ENCODE measurements around the gene ATAD1. TPM values are rescaled to one million over a fixed set of nuclear protein-coding genes. Genes with fewer than 3 reads are reported as not detected.

The ATAD1 gene
- total RNA-seq, 2 donors from 2014 or later: 25.1 to 32.2 TPM

DNA sequence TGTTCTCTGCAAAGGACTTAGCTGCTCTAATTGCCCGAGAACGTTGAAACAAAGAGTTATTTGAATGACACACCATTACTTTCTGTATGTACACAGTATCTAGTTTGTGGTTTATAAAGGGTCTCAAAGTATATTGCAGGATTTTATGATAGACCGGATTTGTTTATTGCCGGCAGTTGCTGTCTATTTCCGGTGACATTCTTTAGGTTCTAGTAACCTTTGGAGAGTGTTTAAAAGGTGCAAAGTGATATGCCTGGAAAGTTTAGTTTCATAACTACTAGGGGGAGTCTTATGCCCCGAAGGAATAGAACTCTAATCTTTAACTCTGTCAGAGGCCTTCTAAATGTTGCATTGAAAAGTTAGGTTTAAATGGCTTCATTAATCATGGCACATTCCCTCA lies 94.5 kb downstream of the ATAD1 start:
- no peak overlapping the region for H3K4me3 Mint-ChIP-seq
- DNase-seq: no peak
- ATAC-seq: no peak
- H3K9me3 ChIP-seq (ENCODE audit: control insufficient read depth, low read length, poor library complexity, severe bottlenecking): no peaks in the 10 kb centered on the region
- no peak overlapping the region for H3K27ac Mint-ChIP-seq
- peaks cover 46% of the 10 kb centered on the region for H3K27me3 Mint-ChIP-seq
- no peaks in the 10 kb centered on the region for H3K4me1 Mint-ChIP-seq
- H3K36me3 Mint-ChIP-seq (ENCODE audit: low read depth): no peaks in the 10 kb centered on the region

- Mint-ChIP-seq H3K36me3 (ENCODE audit: low read depth) (no peaks in the 10 kb centered on the region), H3K27me3 (peaks cover 49% of the 10 kb centered on the region), H3K4me1 (no peaks in the 10 kb centered on the region), H3K4me3 (no peak overlapping the region), H3K27ac (no peak overlapping the region)
- DNase-seq (no peak), ATAC-seq (no peak)
- H3K9me3 ChIP-seq (ENCODE audit: control insufficient read depth, low read length, poor library complexity, severe bottlenecking): no peaks in the 10 kb centered on the region
Measured at GRCh38 chr10:87722716-87723115, 95.3 kb downstream of the ATAD1 start.

DNA sequence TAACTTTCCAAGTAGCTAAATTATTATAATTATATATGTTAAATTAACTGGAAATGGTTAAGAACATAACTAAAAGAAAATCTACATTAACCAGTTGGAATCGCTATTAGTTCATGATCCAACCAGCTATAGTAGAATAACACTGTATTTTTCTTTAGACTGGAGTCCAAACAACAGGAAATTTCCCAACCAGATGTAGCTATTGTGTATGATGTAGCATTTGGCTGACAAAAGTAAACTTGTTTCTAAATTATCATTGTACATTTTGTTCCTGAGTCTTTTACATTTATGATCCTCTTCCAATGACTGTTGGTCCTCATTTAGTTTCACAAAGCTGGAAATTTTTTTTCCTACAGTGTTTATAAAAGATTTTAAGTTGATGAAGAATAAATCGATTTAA lies 96.2 kb downstream of the ATAD1 start:
- DNase-seq: no peak
- H3K9me3 ChIP-seq (ENCODE audit: control insufficient read depth, low read length, poor library complexity, severe bottlenecking): no peaks in the 10 kb centered on the region
- Mint-ChIP-seq H3K36me3 (ENCODE audit: low read depth) (no peaks in the 10 kb centered on the region), H3K27ac (no peak overlapping the region), H3K4me1 (no peaks in the 10 kb centered on the region), H3K4me3 (no peak overlapping the region), H3K27me3 (peaks cover 40% of the 10 kb centered on the region)
- ATAC-seq: no peak

DNA sequence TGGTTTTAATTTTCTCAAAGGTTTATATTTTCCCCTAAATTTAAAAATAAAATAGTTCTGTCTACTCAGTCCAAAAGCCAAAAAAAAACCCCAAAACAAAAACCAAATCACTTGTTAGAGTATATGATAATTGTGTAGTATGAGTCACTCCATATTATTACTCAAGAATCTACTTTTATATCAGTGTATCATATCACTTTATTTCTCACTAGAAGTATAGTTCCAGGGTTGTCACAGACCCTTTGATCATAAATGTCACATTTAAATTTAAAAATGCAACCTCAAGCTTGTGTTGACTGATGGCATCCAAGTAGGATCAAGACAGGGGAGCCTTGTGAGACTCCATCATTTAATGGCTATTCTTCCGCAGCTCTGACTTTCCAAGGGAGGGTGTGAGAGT lies 97.4 kb downstream of the ATAD1 start:
- Mint-ChIP-seq H3K27me3 (peaks cover 39% of the 10 kb centered on the region), H3K4me3 (no peak overlapping the region), H3K27ac (no peak overlapping the region), H3K36me3 (ENCODE audit: low read depth) (no peaks in the 10 kb centered on the region), H3K4me1 (peaks cover 3% of the 10 kb centered on the region)
- ATAC-seq (no peak), DNase-seq (no peak)
- no peaks in the 10 kb centered on the region for H3K9me3 ChIP-seq (ENCODE audit: control insufficient read depth, low read length, poor library complexity, severe bottlenecking)

DNA sequence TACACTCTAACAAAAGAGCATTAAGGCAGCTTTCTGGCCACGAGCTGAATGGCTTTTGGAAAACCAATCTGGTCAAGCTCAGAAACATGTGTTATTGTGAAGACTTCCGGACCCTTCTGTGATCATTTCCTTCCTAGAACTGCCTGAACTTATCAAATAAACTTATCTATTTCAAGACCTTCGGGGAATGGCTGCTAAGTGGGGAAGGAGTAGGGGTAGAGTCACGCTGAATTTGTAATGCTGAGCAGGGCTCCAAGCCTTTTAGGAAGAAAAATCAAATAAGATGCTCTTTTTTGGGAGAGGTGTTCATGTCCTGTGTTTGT lies 101.7 kb downstream of the ATAD1 start:
- no peak for DNase-seq
- no peaks in the 10 kb centered on the region for H3K36me3 Mint-ChIP-seq (ENCODE audit: low read depth)
- H3K27ac Mint-ChIP-seq: no peak overlapping the region
- H3K27me3 Mint-ChIP-seq: peaks cover 40% of the 10 kb centered on the region
- peaks cover 3% of the 10 kb centered on the region for H3K4me1 Mint-ChIP-seq
- H3K9me3 ChIP-seq (ENCODE audit: control insufficient read depth, low read length, poor library complexity, severe bottlenecking): no peaks in the 10 kb centered on the region
- no peak for ATAC-seq
- no peak overlapping the region for H3K4me3 Mint-ChIP-seq

- H3K4me3 Mint-ChIP-seq: no peak overlapping the region
- H3K27me3 Mint-ChIP-seq: peaks cover 38% of the 10 kb centered on the region
- ATAC-seq (no peak), DNase-seq (no peak)
- no peaks in the 10 kb centered on the region for H3K36me3 Mint-ChIP-seq (ENCODE audit: low read depth)
- no peak overlapping the region for H3K27ac Mint-ChIP-seq
- no peaks in the 10 kb centered on the region for H3K9me3 ChIP-seq (ENCODE audit: control insufficient read depth, low read length, poor library complexity, severe bottlenecking)
- H3K4me1 Mint-ChIP-seq: peaks cover 3% of the 10 kb centered on the region
Measured at GRCh38 chr10:87715552-87716347, 102.3 kb downstream of the ATAD1 start.

GRCh38 chr10:87713707-87714106 lies 104.3 kb downstream of the ATAD1 start:
- Mint-ChIP-seq H3K4me1 (peaks cover 3% of the 10 kb centered on the region), H3K4me3 (no peak overlapping the region), H3K27ac (no peak overlapping the region), H3K36me3 (ENCODE audit: low read depth) (no peaks in the 10 kb centered on the region), H3K27me3 (peaks cover 41% of the 10 kb centered on the region)
- no peaks in the 10 kb centered on the region for H3K9me3 ChIP-seq (ENCODE audit: control insufficient read depth, low read length, poor library complexity, severe bottlenecking)
- no peak for ATAC-seq
- DNase-seq: no peak

GRCh38 chr10:87712913-87713616 lies 105.0 kb downstream of the ATAD1 start:
- Mint-ChIP-seq H3K36me3 (ENCODE audit: low read depth) (no peaks in the 10 kb centered on the region), H3K27me3 (peaks cover 38% of the 10 kb centered on the region), H3K4me1 (peaks cover 3% of the 10 kb centered on the region), H3K27ac (no peak overlapping the region), H3K4me3 (no peak overlapping the region)
- DNase-seq (no peak), ATAC-seq (no peak)
- no peaks in the 10 kb centered on the region for H3K9me3 ChIP-seq (ENCODE audit: control insufficient read depth, low read length, poor library complexity, severe bottlenecking)

DNA sequence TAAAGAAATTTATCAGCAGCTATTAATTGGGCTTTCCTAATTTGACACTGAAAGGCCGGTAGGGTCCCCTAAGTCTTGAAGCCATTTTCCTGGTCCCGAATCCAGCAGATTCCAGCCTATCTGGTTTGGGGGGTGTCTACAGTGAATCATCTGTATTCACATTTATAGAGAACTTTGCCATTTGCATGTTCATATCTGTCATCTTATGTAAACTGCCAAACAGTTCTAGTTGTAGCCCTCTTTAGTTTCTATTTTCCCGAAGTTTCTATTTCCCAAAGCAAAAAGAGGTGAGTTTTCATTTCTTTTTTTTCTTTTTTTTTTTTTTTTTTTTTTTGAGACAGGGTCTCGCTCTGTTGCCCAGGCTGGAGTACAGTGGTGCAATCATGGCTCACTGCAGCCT lies 110.8 kb downstream of the ATAD1 start:
- H3K27ac Mint-ChIP-seq: peak overlapping the region; percentile 27
- DNase-seq (no peak), ATAC-seq (no peak)
- H3K27me3 Mint-ChIP-seq: peaks cover 41% of the 10 kb centered on the region
- no peaks in the 10 kb centered on the region for H3K9me3 ChIP-seq (ENCODE audit: control insufficient read depth, low read length, poor library complexity, severe bottlenecking)
- no peak overlapping the region for H3K4me3 Mint-ChIP-seq
- H3K36me3 Mint-ChIP-seq (ENCODE audit: low read depth): peaks cover 2% of the 10 kb centered on the region
- H3K4me1 Mint-ChIP-seq: no peaks in the 10 kb centered on the region

DNA sequence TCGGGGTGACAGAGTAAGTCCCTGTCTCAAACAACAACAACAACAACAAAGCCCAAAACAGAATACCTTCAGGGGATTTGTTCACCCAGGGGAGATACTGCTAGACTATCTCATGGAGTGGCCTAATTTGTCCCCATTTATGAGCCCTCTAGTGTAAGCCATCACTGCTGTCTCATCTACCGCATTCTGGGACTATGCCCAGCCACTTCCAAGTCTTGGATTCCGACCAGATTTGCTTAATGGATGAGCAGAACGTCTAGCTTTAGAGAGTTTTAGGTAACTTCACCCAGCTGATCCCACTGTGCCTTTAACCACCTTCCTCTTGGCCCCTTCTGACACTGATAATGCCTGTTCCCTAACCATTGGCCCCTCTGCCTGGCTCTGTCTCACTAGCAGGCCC lies 111.3 kb downstream of the ATAD1 start:
- no peaks in the 10 kb centered on the region for H3K9me3 ChIP-seq (ENCODE audit: control insufficient read depth, low read length, poor library complexity, severe bottlenecking)
- peak overlapping the region; percentile 27 for H3K27ac Mint-ChIP-seq
- no peaks in the 10 kb centered on the region for H3K4me1 Mint-ChIP-seq
- ATAC-seq (no peak), DNase-seq (no peak)
- H3K4me3 Mint-ChIP-seq: no peak overlapping the region
- peaks cover 2% of the 10 kb centered on the region for H3K36me3 Mint-ChIP-seq (ENCODE audit: low read depth)
- peaks cover 41% of the 10 kb centered on the region for H3K27me3 Mint-ChIP-seq

DNA sequence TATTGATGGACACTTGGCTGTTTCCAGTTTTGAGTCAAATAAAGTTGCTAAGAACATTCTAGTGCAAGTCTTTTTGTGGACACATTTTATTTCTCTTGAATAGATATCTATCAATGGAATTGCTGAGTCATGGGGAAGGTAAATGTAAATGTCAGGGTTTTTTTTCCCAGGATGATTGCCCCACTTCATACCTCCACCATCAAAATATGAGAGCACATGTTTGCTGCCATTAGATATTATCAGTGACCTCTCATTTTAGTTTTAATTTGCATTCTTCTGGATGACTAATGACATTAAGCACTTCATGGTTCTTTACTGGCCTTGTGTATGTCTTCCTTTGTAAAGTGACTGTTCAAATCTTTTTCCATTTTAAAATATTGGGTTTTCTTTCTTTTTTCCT lies 112.7 kb downstream of the ATAD1 start:
- peaks cover 38% of the 10 kb centered on the region for H3K27me3 Mint-ChIP-seq
- no peaks in the 10 kb centered on the region for H3K9me3 ChIP-seq (ENCODE audit: control insufficient read depth, low read length, poor library complexity, severe bottlenecking)
- peaks cover 2% of the 10 kb centered on the region for H3K36me3 Mint-ChIP-seq (ENCODE audit: low read depth)
- H3K4me3 Mint-ChIP-seq: no peak overlapping the region
- no peaks in the 10 kb centered on the region for H3K4me1 Mint-ChIP-seq
- DNase-seq (no peak), ATAC-seq (no peak)
- H3K27ac Mint-ChIP-seq: no peak overlapping the region

- H3K36me3 Mint-ChIP-seq (ENCODE audit: low read depth): peaks cover 2% of the 10 kb centered on the region
- H3K9me3 ChIP-seq (ENCODE audit: control insufficient read depth, low read length, poor library complexity, severe bottlenecking): no peaks in the 10 kb centered on the region
- H3K27me3 Mint-ChIP-seq: peaks cover 35% of the 10 kb centered on the region
- H3K4me1 Mint-ChIP-seq: no peaks in the 10 kb centered on the region
- H3K27ac Mint-ChIP-seq: no peak overlapping the region
- ATAC-seq (no peak), DNase-seq (no peak)
- no peak overlapping the region for H3K4me3 Mint-ChIP-seq
Measured at GRCh38 chr10:87703771-87704170, 114.3 kb downstream of the ATAD1 start.

DNA sequence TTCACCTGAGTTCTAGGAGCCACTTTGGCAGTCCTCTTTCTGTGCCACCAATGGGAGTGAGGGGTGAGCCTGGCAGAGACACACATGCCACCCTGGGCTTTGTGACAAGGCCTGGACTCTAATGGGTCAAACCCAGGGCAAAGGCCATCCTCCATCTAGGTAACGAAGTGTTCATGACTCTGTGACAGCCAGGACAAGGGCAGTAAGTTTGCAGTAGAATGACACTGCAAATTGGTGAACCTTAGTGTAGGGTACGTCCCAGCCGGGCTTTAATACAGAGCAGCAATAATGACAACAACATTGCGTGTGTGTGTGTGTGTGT lies 115.1 kb downstream of the ATAD1 start:
- H3K9me3 ChIP-seq (ENCODE audit: control insufficient read depth, low read length, poor library complexity, severe bottlenecking): no peaks in the 10 kb centered on the region
- Mint-ChIP-seq H3K36me3 (ENCODE audit: low read depth) (peaks cover under 1% of the 10 kb centered on the region), H3K4me3 (no peak overlapping the region), H3K27ac (no peak overlapping the region), H3K27me3 (peaks cover 37% of the 10 kb centered on the region), H3K4me1 (no peaks in the 10 kb centered on the region)
- ATAC-seq (no peak), DNase-seq (no peak)
